ENCODE data around the gene KLC1. TPM values are rescaled to one million over a fixed set of nuclear protein-coding genes. Genes with fewer than 3 reads are reported as not detected.

Gene KLC1
- total RNA-seq, 1 experiment from 2014 or later: 306 TPM

GRCh38 chr14:103662029-103662428 lies 33.0 kb downstream of the KLC1 start:
- no TSS peak for BruUV-seq (replicated peaks)
- H3K4me2 ChIP-seq (ENCODE audit: low read length): no peak overlapping the region
- TF ChIP-seq CTCF (conservative IDR thresholded peaks at IDR 0.05; ENCODE audit: low read depth, low read length): no peak
- no peak for TF ChIP-seq EZH2 (IDR thresholded peaks at IDR 0.05; ENCODE audit: low read length, unreplicated experiment)
- no peak for TF ChIP-seq EZH2phosphoT487 (IDR thresholded peaks at IDR 0.05; ENCODE audit: borderline replicate concordance, low read length)
- H3K9me3 ChIP-seq (ENCODE audit: low read length): no peaks in the 10 kb centered on the region
- H3K9me2 ChIP-seq (replicated peaks; ENCODE audit: low read length): no peaks in the 10 kb centered on the region
- peaks cover 43% of the 10 kb centered on the region for H3K79me2 ChIP-seq (ENCODE audit: low read length)
- DNase-seq (no peak), ATAC-seq (peak; percentile 51; the same call in 1 of the 2 replicates)
- intact Hi-C loops (cut with micrococcal nuclease): no loop called here
- H3K27ac ChIP-seq (ENCODE audit: low read length): no peak overlapping the region
- H3K4me1 ChIP-seq (ENCODE audit: insufficient read depth, low read length): no peaks in the 10 kb centered on the region; the same call in 1 of the 2 replicates
- no peaks in the 10 kb centered on the region for H3K27me3 ChIP-seq (ENCODE audit: low read length)
- no peak overlapping the region for H3K4me3 ChIP-seq (ENCODE audit: low read length)
- POLR2A ChIA-PET (ENCODE audit: unreplicated experiment): no interaction called here
- H3F3A ChIP-seq (ENCODE audit: low read length, unreplicated experiment): no peaks in the 10 kb centered on the region
- H4K20me1 ChIP-seq (ENCODE audit: low read length): peaks cover 17% of the 10 kb centered on the region
- no peak overlapping the region for H3K9ac ChIP-seq (ENCODE audit: low read length)
- peaks cover 53% of the 10 kb centered on the region for H3K36me3 ChIP-seq (ENCODE audit: low read depth, low read length)
- CTCF ChIA-PET: no interaction called here
- no peak overlapping the region for H2AFZ ChIP-seq (ENCODE audit: low read length)

GRCh38 chr14:103662591-103662990 lies 33.6 kb downstream of the KLC1 start:
- Histone ChIP-seq H3K27me3 (ENCODE audit: low read length) (no peaks in the 10 kb centered on the region), H3K4me2 (ENCODE audit: low read length) (no peak overlapping the region), H3K27ac (ENCODE audit: low read length) (no peak overlapping the region), H3K9me2 (replicated peaks; ENCODE audit: low read length) (no peaks in the 10 kb centered on the region), H3K36me3 (ENCODE audit: low read depth, low read length) (peaks cover 49% of the 10 kb centered on the region), H3K4me3 (ENCODE audit: low read length) (no peak overlapping the region), H3K4me1 (ENCODE audit: insufficient read depth, low read length) (no peaks in the 10 kb centered on the region; the same call in 1 of the 2 replicates), H4K20me1 (ENCODE audit: low read length) (peaks cover 17% of the 10 kb centered on the region), H3K9me3 (ENCODE audit: low read length) (no peaks in the 10 kb centered on the region), H3F3A (ENCODE audit: low read length, unreplicated experiment) (no peaks in the 10 kb centered on the region), H3K79me2 (ENCODE audit: low read length) (peaks cover 45% of the 10 kb centered on the region), H2AFZ (ENCODE audit: low read length) (no peak overlapping the region), H3K9ac (ENCODE audit: low read length) (no peak overlapping the region)
- ATAC-seq (no peak), DNase-seq (no peak)
- intact Hi-C loops (cut with micrococcal nuclease): no loop called here
- TF ChIP-seq CTCF (conservative IDR thresholded peaks at IDR 0.05; ENCODE audit: low read depth, low read length) (no peak), EZH2phosphoT487 (IDR thresholded peaks at IDR 0.05; ENCODE audit: borderline replicate concordance, low read length) (no peak), EZH2 (IDR thresholded peaks at IDR 0.05; ENCODE audit: low read length, unreplicated experiment) (no peak)
- CTCF ChIA-PET: no interaction called here
- POLR2A ChIA-PET (ENCODE audit: unreplicated experiment): no interaction called here
- BruUV-seq (replicated peaks): no TSS peak

GRCh38 chr14:103663506-103663905 lies 34.5 kb downstream of the KLC1 start:
- H3K27ac ChIP-seq (ENCODE audit: low read length): no peak overlapping the region
- ChIA-PET CTCF (no interaction called here), POLR2A (ENCODE audit: unreplicated experiment) (no interaction called here)
- H3K9ac ChIP-seq (ENCODE audit: low read length): no peak overlapping the region
- H3K4me2 ChIP-seq (ENCODE audit: low read length): no peak overlapping the region
- H3K79me2 ChIP-seq (ENCODE audit: low read length): peaks cover 47% of the 10 kb centered on the region
- no peaks in the 10 kb centered on the region for H3F3A ChIP-seq (ENCODE audit: low read length, unreplicated experiment)
- no peaks in the 10 kb centered on the region for H3K9me2 ChIP-seq (replicated peaks; ENCODE audit: low read length)
- BruUV-seq (replicated peaks): no TSS peak
- H3K9me3 ChIP-seq (ENCODE audit: low read length): no peaks in the 10 kb centered on the region
- intact Hi-C loops (cut with micrococcal nuclease): no loop called here
- no peak overlapping the region for H3K4me3 ChIP-seq (ENCODE audit: low read length)
- peaks cover 52% of the 10 kb centered on the region for H3K36me3 ChIP-seq (ENCODE audit: low read depth, low read length)
- no peaks in the 10 kb centered on the region for H3K27me3 ChIP-seq (ENCODE audit: low read length)
- H4K20me1 ChIP-seq (ENCODE audit: low read length): peaks cover 17% of the 10 kb centered on the region
- DNase-seq (no peak), ATAC-seq (no peak)
- no peak for TF ChIP-seq CTCF (conservative IDR thresholded peaks at IDR 0.05; ENCODE audit: low read depth, low read length)
- no peak for TF ChIP-seq EZH2phosphoT487 (IDR thresholded peaks at IDR 0.05; ENCODE audit: borderline replicate concordance, low read length)
- no peak for TF ChIP-seq EZH2 (IDR thresholded peaks at IDR 0.05; ENCODE audit: low read length, unreplicated experiment)
- H2AFZ ChIP-seq (ENCODE audit: low read length): no peak overlapping the region
- no peaks in the 10 kb centered on the region; the same call in 1 of the 2 replicates for H3K4me1 ChIP-seq (ENCODE audit: insufficient read depth, low read length)

Measured in PC-3 (cell line).